IMR-90 (cell line): Measurements from ENCODE around the gene PIGZ.

ENCODE experiments used
- BHLHE40 ChIP-seq: fragments of 150-350 bp; IDR thresholded peaks from 2 replicates; pipeline ENCODE4 v1.6.1; 2016; ENCODE audit warnings: mild to moderate bottlenecking, low read depth, low read length
- CEBPB ChIP-seq: IDR thresholded peaks from 2 replicates; pipeline ENCODE4 v1.6.1; 2012; ENCODE audit warnings: low read depth, low read length, improper control_type of control experiment
- CTCF ChIP-seq: conservative IDR thresholded peaks from 2 replicates; pipeline ENCODE4 v1.5.1; 2012; ENCODE audit warnings: mild to moderate bottlenecking, low read depth, low read length, improper control_type of control experiment
- ELK1 ChIP-seq: fragments of 150-350 bp; IDR thresholded peaks from 2 replicates; pipeline ENCODE4 v1.6.1; 2016; ENCODE audit warnings: low read depth, mild to moderate bottlenecking, low read length, moderate library complexity, borderline replicate concordance
- MAZ ChIP-seq: IDR thresholded peaks from 2 replicates; pipeline ENCODE4 v1.6.1; 2012; ENCODE audit warnings: low read depth, mild to moderate bottlenecking, low read length, improper control_type of control experiment, moderate library complexity, borderline replicate concordance
- MXI1 ChIP-seq: IDR thresholded peaks from 2 replicates; pipeline ENCODE4 v1.6.1; 2012; ENCODE audit warnings: low read depth, mild to moderate bottlenecking, low read length, moderate library complexity, borderline replicate concordance
- NFE2L2 ChIP-seq: fragments of 150-350 bp; IDR thresholded peaks from 2 replicates; pipeline ENCODE4 v1.6.1; 2016; ENCODE audit warnings: low read depth, mild to moderate bottlenecking, low read length
- POLR2A ChIP-seq: IDR thresholded peaks from 2 replicates; pipeline ENCODE4 v1.6.1; 2012; ENCODE audit warnings: mild to moderate bottlenecking, low read depth, low read length
- RAD21 ChIP-seq: IDR thresholded peaks from 2 replicates; pipeline ENCODE4 v1.6.1; 2012; ENCODE audit warnings: low read length, improper control_type of control experiment
- SMC3 ChIP-seq: fragments of 150-350 bp; IDR thresholded peaks from 2 replicates; pipeline ENCODE4 v1.6.1; 2016; ENCODE audit warnings: low read depth, mild to moderate bottlenecking, antibody characterized with exemption, low read length, moderate library complexity
- USF2 ChIP-seq: fragments of 150-350 bp; IDR thresholded peaks from 2 replicates; pipeline ENCODE4 v1.6.1; 2017; ENCODE audit warnings: mild to moderate bottlenecking, antibody characterized with exemption, low read length, low read depth

DNA sequence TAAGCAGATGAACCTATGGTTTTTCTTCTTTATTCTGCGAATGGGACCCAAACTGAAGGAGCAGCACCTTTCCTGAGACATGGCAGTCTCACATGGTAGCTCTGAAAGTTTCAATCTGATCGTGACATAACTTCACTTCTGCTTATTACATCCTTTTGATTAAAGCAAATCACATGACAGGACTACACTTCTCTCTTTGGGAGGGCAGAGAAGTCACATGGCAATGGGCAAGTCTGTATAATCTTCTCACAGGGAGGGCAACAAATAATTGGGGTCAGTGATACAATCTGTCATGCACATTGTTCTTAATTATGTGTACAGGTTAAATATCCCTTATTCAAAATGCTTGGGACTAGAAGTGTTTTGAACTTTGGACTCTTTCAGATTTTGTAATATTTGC lies 47.9 kb downstream of the PIGZ start:
- TF ChIP-seq NFE2L2 (no peak), CTCF (no peak), SMC3 (no peak), POLR2A (no peak), MAZ (no peak), BHLHE40 (no peak), USF2 (no peak), RAD21 (no peak), ELK1 (no peak), MXI1 (no peak), CEBPB (no peak)
